HCT116 (cell line): ENCODE data around the gene DEPDC1B. TPM values are rescaled to one million over a fixed set of nuclear protein-coding genes. Genes with fewer than 3 reads are reported as not detected.

Experiments
- ATAC-seq: fragments of 200-7000 bp; cut with Tn5 transposase; 2 replicates; pipeline ENCODE4 v1.9.1; 2020; ENCODE audit warnings: mild to moderate bottlenecking, moderate library complexity
- BruUV-seq: library from RNA; stranded (reverse); fragments of 400-500 nt; replicated peaks from 2 replicates; lab custom pipeline; 2021; lab: Mats Ljungman, UMichigan
- CTCF ChIA-PET: fragments of 300-600 bp; sonication (Branson Sonifier 250); formaldehyde crosslinking; loops from one replicate; lab custom pipeline; 2021; ENCODE audit warnings: antibody characterized with exemption; lab: Charles Lee
- POLR2A ChIA-PET: fragments of 300-600, 350-600 bp; sonication (Branson Sonifier 250); formaldehyde crosslinking; loops from one replicate; lab custom pipeline; 2021; ENCODE audit warnings: antibody characterized with exemption; lab: Charles Lee
- RAD21 ChIA-PET, 2 experiments: fragments of 300-600 bp; sonication (Branson Sonifier 250); formaldehyde crosslinking; loops; one replicate each; lab custom pipeline; 2023; ENCODE audit warnings: low total read pairs in 2 of 2; ENCODE audit not compliant: uncharacterized antibody in 2 of 2, unreplicated experiment in 2 of 2, low non-redundant PET in 1 of 2; lab: Charles Lee
- DNase-seq: peaks from one replicate; pipeline ENCODE4 v3.0.0-alpha.2; 2010; ENCODE audit warnings: low read depth, low spot score
- H2AFZ ChIP-seq: fragments of 200-600 bp; shearing (Covaris generic), sonication (generic); 2 replicates; pipeline ENCODE4 v1.6.1; 2017; ENCODE audit warnings: low read depth, mixed run types, mixed read lengths, antibody characterized with exemption, low read length; ENCODE audit not compliant: poor library complexity, severe bottlenecking
- H3K27ac ChIP-seq: 2 replicates; pipeline ENCODE4 v1.5.1; 2012; ENCODE audit warnings: low read depth, low read length
- H3K27me3 ChIP-seq: fragments of 200-600 bp; sonication (generic); 2 replicates; pipeline ENCODE4 v1.6.1; 2016; ENCODE audit warnings: mixed run types, low read length, mixed read lengths; ENCODE audit not compliant: insufficient read depth
- H3K36me3 ChIP-seq, 2 experiments: fragments of 200-500 bp in 1 of 2; fragments of 200-600 bp in 1 of 2; sonication (Bioruptor generic) in 1 of 2; sonication (generic) in 1 of 2; 2 replicates each; pipeline versions ENCODE4 v1.5.1 to v1.6.1; 2014 to 2016; ENCODE audit warnings: low read length in 2 of 2, inconsistent platforms in 1 of 2, mixed read lengths in 1 of 2, mixed run types in 1 of 2; ENCODE audit not compliant: insufficient read depth in 2 of 2, control insufficient read depth in 1 of 2
- H3K4me1 ChIP-seq, 2 experiments: fragments of 200-600 bp in 1 of 2; sonication (generic) in 1 of 2; 2 replicates each; pipeline versions ENCODE4 v1.5.1 to v1.6.1; 2012 to 2017; ENCODE audit warnings: low read length in 2 of 2, inconsistent platforms in 1 of 2, mild to moderate bottlenecking in 1 of 2, mixed read lengths in 1 of 2, mixed run types in 1 of 2, moderate library complexity in 1 of 2; ENCODE audit not compliant: insufficient read depth in 2 of 2, control insufficient read depth in 1 of 2
- H3K4me2 ChIP-seq: fragments of 200-600 bp; sonication (generic); 2 replicates; pipeline ENCODE4 v1.6.1; 2017; ENCODE audit warnings: mixed run types, low read length, mixed read lengths
- H3K4me3 ChIP-seq, 2 experiments: fragments of 200-600 bp in 1 of 2; sonication (generic) in 1 of 2; replicated peaks in 1 of 2; 2 replicates each; pipeline ENCODE4 v1.5.1; 2011 to 2016; ENCODE audit warnings: low read length in 2 of 2, control low read depth in 1 of 2, low read depth in 1 of 2, mild to moderate bottlenecking in 1 of 2, mixed read lengths in 1 of 2, mixed run types in 1 of 2
- H3K79me2 ChIP-seq: fragments of 200-600 bp; sonication (generic); 2 replicates; pipeline ENCODE4 v1.6.1; 2017; ENCODE audit warnings: mild to moderate bottlenecking, mixed run types, low read length, moderate library complexity, mixed read lengths; ENCODE audit not compliant: insufficient read depth
- H3K9ac ChIP-seq: fragments of 200-600 bp; sonication (generic); 2 replicates; pipeline ENCODE4 v1.6.1; 2016; ENCODE audit warnings: low read length, mixed read lengths
- H3K9me2 ChIP-seq: fragments of 200-600 bp; sonication (generic), shearing (Covaris generic); 2 replicates; pipeline ENCODE4 v1.6.1; 2017; ENCODE audit warnings: mixed run types, mild to moderate bottlenecking, moderate library complexity; ENCODE audit not compliant: insufficient read depth
- H3K9me3 ChIP-seq, 2 experiments: fragments of 200-500 bp in 1 of 2; fragments of 200-600 bp in 1 of 2; sonication (Bioruptor generic) in 1 of 2; sonication (generic) in 1 of 2; 2 replicates each; pipeline ENCODE4 v1.6.1; 2014 to 2017; ENCODE audit warnings: low read length in 2 of 2, mixed read lengths in 2 of 2, inconsistent platforms in 1 of 2, low read depth in 1 of 2, mild to moderate bottlenecking in 1 of 2, mixed run types in 1 of 2, moderate library complexity in 1 of 2; ENCODE audit not compliant: control insufficient read depth in 1 of 2, insufficient read depth in 1 of 2
- H4K20me1 ChIP-seq: fragments of 200-600 bp; sonication (generic), shearing (Covaris generic); 2 replicates; pipeline ENCODE4 v1.6.1; 2017; ENCODE audit warnings: mixed run types, mild to moderate bottlenecking, moderate library complexity; ENCODE audit not compliant: insufficient read depth
- CEBPB ChIP-seq: IDR thresholded peaks from 2 replicates; pipeline ENCODE4 v1.6.1; 2012; ENCODE audit warnings: low read depth
- EZH2 ChIP-seq: fragments of 200-600 bp; sonication (generic); IDR thresholded peaks from 2 replicates; pipeline ENCODE4 v1.6.1; 2017; ENCODE audit warnings: antibody characterized with exemption, mixed run types
- FOSL1 ChIP-seq: IDR thresholded peaks from 2 replicates; pipeline ENCODE4 v1.6.1; 2012; ENCODE audit warnings: low read depth
- MAX ChIP-seq: IDR thresholded peaks from 2 replicates; pipeline ENCODE4 v1.6.1; 2012
- POLR2AphosphoS5 ChIP-seq: IDR thresholded peaks from 2 replicates; pipeline ENCODE4 v1.6.1; 2011; ENCODE audit warnings: mild to moderate bottlenecking, low read depth, low read length, moderate library complexity
- YY1 ChIP-seq: IDR thresholded peaks from 2 replicates; pipeline ENCODE4 v1.6.1; 2011; ENCODE audit warnings: low read length, low read depth, moderate library complexity, mild to moderate bottlenecking; ENCODE audit not compliant: insufficient replicate concordance; ENCODE audit errors: extremely low read depth
- ZFX ChIP-seq: fragments of 450-650 bp; IDR thresholded peaks from 2 replicates; pipeline ENCODE4 v1.6.1; 2017
- ZNF274 ChIP-seq: fragments of 200-500 bp; sonication (Bioruptor generic); IDR thresholded peaks from 2 replicates; pipeline ENCODE4 v1.6.1; 2014; ENCODE audit warnings: mild to moderate bottlenecking, low read depth, low read length, inconsistent platforms
- intact Hi-C: fragments of 100-400 bp; cut with micrococcal nuclease; formaldehyde crosslinking; loops from 2 replicates; pipeline ENCODE4 v1.10.0; 2022
- total RNA-seq: library from RNA; stranded (reverse); gene quantifications from one replicate; pipeline ENCODE4 v1.2.1, GENCODE V29; 2021; ENCODE audit not compliant: unreplicated experiment
- TF ChIP-seq, protein P1 (sequence below): IDR thresholded peaks from 2 replicates; pipeline ENCODE4 v1.6.1; 2011; ENCODE audit warnings: mild to moderate bottlenecking, low read length, moderate library complexity; ENCODE audit not compliant: insufficient replicate concordance; ENCODE audit errors: extremely low read depth

DEPDC1B gene
- total RNA-seq, 1 experiment from 2014 or later = 39.7 TPM

- TF ChIP-seq MAX = peak; percentile 85
- TF ChIP-seq ZNF274 = no peak
- peak; percentile 70 for TF ChIP-seq ZFX
- TF ChIP-seq CEBPB = no peak
- TF ChIP-seq, protein P1, sequence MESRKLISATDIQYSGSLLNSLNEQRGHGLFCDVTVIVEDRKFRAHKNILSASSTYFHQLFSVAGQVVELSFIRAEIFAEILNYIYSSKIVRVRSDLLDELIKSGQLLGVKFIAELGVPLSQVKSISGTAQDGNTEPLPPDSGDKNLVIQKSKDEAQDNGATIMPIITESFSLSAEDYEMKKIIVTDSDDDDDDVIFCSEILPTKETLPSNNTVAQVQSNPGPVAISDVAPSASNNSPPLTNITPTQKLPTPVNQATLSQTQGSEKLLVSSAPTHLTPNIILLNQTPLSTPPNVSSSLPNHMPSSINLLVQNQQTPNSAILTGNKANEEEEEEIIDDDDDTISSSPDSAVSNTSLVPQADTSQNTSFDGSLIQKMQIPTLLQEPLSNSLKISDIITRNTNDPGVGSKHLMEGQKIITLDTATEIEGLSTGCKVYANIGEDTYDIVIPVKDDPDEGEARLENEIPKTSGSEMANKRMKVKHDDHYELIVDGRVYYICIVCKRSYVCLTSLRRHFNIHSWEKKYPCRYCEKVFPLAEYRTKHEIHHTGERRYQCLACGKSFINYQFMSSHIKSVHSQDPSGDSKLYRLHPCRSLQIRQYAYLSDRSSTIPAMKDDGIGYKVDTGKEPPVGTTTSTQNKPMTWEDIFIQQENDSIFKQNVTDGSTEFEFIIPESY = peak; percentile 16
These were observed at the start of gene DEPDC1B (continued) for GRCh38 chr5:60699609-60700415.

- Histone ChIP-seq H3K9me2 (no peaks in the 10 kb centered on the region), H3K4me2 (no peak overlapping the region), H3K27ac (no peak overlapping the region), H4K20me1 (no peaks in the 10 kb centered on the region), H3K4me1 (no peaks in the 10 kb centered on the region), H3K36me3 (no peaks in the 10 kb centered on the region), H3K79me2 (no peaks in the 10 kb centered on the region), H3K4me3 (no peak overlapping the region), H3K9ac (no peak overlapping the region), H3K9me3 (0 out of 4 replicates have a peak, but pooled peaks cover 0 to 3% of the 10 kb centered on the region in 2 experiments), H2AFZ (no peak overlapping the region), H3K27me3 (no peaks in the 10 kb centered on the region)
- no peak for DNase-seq
- no TSS peak for BruUV-seq
- RAD21 ChIA-PET = no interaction called here
- TF ChIP-seq EZH2 (no peak), POLR2AphosphoS5 (no peak), YY1 (no peak), FOSL1 (no peak)
- POLR2A ChIA-PET = no interaction called here
- intact Hi-C loops = no loop called here
- CTCF ChIA-PET = no interaction called here
- ATAC-seq = no peak
These were observed 44.7 kb upstream of the DEPDC1B start for GRCh38 chr5:60744682-60745081.
